Neural crest cell (in vitro differentiated cells): ENCODE data around the gene MSMB. TPM values are rescaled to one million over a fixed set of nuclear protein-coding genes. Genes with fewer than 3 reads are reported as not detected.

Experiments
- DNase-seq: peaks from one replicate; pipeline ENCODE4 v3.0.0; 2021; ENCODE audit warnings: low read depth, mixed read lengths, low spot score
- H3K27ac Mint-ChIP-seq: one replicate; pipeline ENCODE4 v1.8.0; 2021; ENCODE audit warnings: mild to moderate bottlenecking, mixed read lengths; ENCODE audit not compliant: unreplicated experiment
- H3K27me3 Mint-ChIP-seq: 2 replicates; pipeline ENCODE4 v1.8.0; 2021; ENCODE audit warnings: low read depth, mild to moderate bottlenecking, mixed read lengths
- H3K36me3 Mint-ChIP-seq: 2 replicates; pipeline ENCODE4 v1.8.0; 2021; ENCODE audit warnings: low read depth, mild to moderate bottlenecking, mixed read lengths
- H3K4me1 Mint-ChIP-seq: 2 replicates; pipeline ENCODE4 v1.8.0; 2021; ENCODE audit warnings: mixed read lengths
- H3K4me3 Mint-ChIP-seq: one replicate; pipeline ENCODE4 v1.8.0; 2021; ENCODE audit warnings: mild to moderate bottlenecking, mixed read lengths
- H3K9me3 Mint-ChIP-seq: 2 replicates; pipeline ENCODE4 v1.8.0; 2021; ENCODE audit warnings: mixed read lengths
- CTCF ChIP-seq: fragments of 200-600 bp; sonication (generic); conservative IDR thresholded peaks from 2 replicates; pipeline ENCODE4 v1.5.0; 2021; ENCODE audit warnings: antibody characterized with exemption, mild to moderate bottlenecking
- total RNA-seq: library from RNA; stranded (reverse); gene quantifications from 2 replicates; pipeline ENCODE4 v1.2.1, GENCODE V29; 2021

Gene MSMB
- total RNA-seq, 1 donor from 2014 or later: not detected

GRCh38 chr10:46048152-46048551 lies 2.1 kb upstream of the MSMB start:
- Mint-ChIP-seq H3K27ac (no peak overlapping the region), H3K27me3 (peaks cover 28% of the 10 kb centered on the region), H3K4me3 (no peak overlapping the region), H3K36me3 (no peaks in the 10 kb centered on the region), H3K4me1 (no peaks in the 10 kb centered on the region), H3K9me3 (no peaks in the 10 kb centered on the region)
- no peak for TF ChIP-seq CTCF
- no peak for DNase-seq

- H3K4me1 Mint-ChIP-seq: no peaks in the 10 kb centered on the region
- no peak for DNase-seq
- no peaks in the 10 kb centered on the region for H3K36me3 Mint-ChIP-seq
- H3K4me3 Mint-ChIP-seq: no peak overlapping the region
- peaks cover 27% of the 10 kb centered on the region for H3K27me3 Mint-ChIP-seq
- no peaks in the 10 kb centered on the region for H3K9me3 Mint-ChIP-seq
- no peak for TF ChIP-seq CTCF
- H3K27ac Mint-ChIP-seq: no peak overlapping the region
These were observed 3.5 kb downstream of the MSMB start for GRCh38 chr10:46042527-46042926.

GRCh38 chr10:46040004-46040403 lies 6.1 kb downstream of the MSMB start:
- DNase-seq: no peak
- H3K4me3 Mint-ChIP-seq: no peak overlapping the region
- no peaks in the 10 kb centered on the region for H3K9me3 Mint-ChIP-seq
- no peaks in the 10 kb centered on the region for H3K36me3 Mint-ChIP-seq
- no peak for TF ChIP-seq CTCF
- H3K27ac Mint-ChIP-seq: no peak overlapping the region
- no peaks in the 10 kb centered on the region for H3K4me1 Mint-ChIP-seq
- peaks cover 25% of the 10 kb centered on the region for H3K27me3 Mint-ChIP-seq

- Mint-ChIP-seq H3K36me3 (no peaks in the 10 kb centered on the region), H3K4me1 (no peaks in the 10 kb centered on the region), H3K4me3 (no peak overlapping the region), H3K27ac (no peak overlapping the region), H3K9me3 (no peaks in the 10 kb centered on the region), H3K27me3 (peaks cover 13% of the 10 kb centered on the region)
- no peak for TF ChIP-seq CTCF
- DNase-seq: no peak
These were observed 8.8 kb downstream of the MSMB start for GRCh38 chr10:46037107-46037825.

- Mint-ChIP-seq H3K4me3 (no peak overlapping the region), H3K27me3 (peaks cover 8% of the 10 kb centered on the region), H3K9me3 (no peaks in the 10 kb centered on the region), H3K36me3 (no peaks in the 10 kb centered on the region), H3K4me1 (no peaks in the 10 kb centered on the region), H3K27ac (no peak overlapping the region)
- DNase-seq: no peak
- no peak for TF ChIP-seq CTCF
These were observed 9.9 kb downstream of the MSMB start for GRCh38 chr10:46035923-46036849.
